OCI-LY3 (cell line): ENCODE measurements around the gene ECE1.

Source experiments
- H2AFZ ChIP-seq: fragments of 200-600, 300-600 bp; shearing (Covaris generic); 2 replicates; pipeline ENCODE4 v1.6.0; 2014; ENCODE audit warnings: antibody characterized with exemption, low read depth, low read length
- H3K27ac ChIP-seq: fragments of 200-600, 300-600 bp; sonication (generic); 2 replicates; pipeline ENCODE4 v1.5.1; 2014; ENCODE audit warnings: mild to moderate bottlenecking, low read length, moderate library complexity, mixed read lengths
- H3K27me3 ChIP-seq: fragments of 200-600, 300-600 bp; sonication (generic); 2 replicates; pipeline ENCODE4 v1.6.1; 2014; ENCODE audit warnings: low read depth, low read length, mixed read lengths
- H3K36me3 ChIP-seq: fragments of 200-600, 300-600 bp; sonication (generic); replicated peaks from 2 replicates; pipeline ENCODE3; 2014; ENCODE audit warnings: low read depth, low read length, mixed read lengths
- H3K4me1 ChIP-seq: fragments of 300-600, 200-600 bp; sonication (generic); 2 replicates; pipeline ENCODE4 v1.6.1; 2014; ENCODE audit warnings: low read length, mixed read lengths
- H3K4me2 ChIP-seq: fragments of 200-600, 300-600 bp; sonication (generic); 2 replicates; pipeline ENCODE4 v1.6.1; 2014; ENCODE audit warnings: low read length, mixed read lengths
- H3K4me3 ChIP-seq: fragments of 300-600, 200-600 bp; sonication (generic); 2 replicates; pipeline ENCODE4 v1.5.1; 2014; ENCODE audit warnings: antibody characterized with exemption, mild to moderate bottlenecking, low read length, moderate library complexity
- H3K79me2 ChIP-seq: fragments of 300-600, 200-600 bp; shearing (Covaris generic); 2 replicates; pipeline ENCODE4 v1.6.1; 2014; ENCODE audit warnings: mild to moderate bottlenecking, low read length, mixed read lengths
- H3K9ac ChIP-seq: fragments of 300-600, 200-600 bp; shearing (Covaris generic); 2 replicates; pipeline ENCODE4 v1.6.0; 2014; ENCODE audit warnings: mild to moderate bottlenecking, low read length, moderate library complexity
- H3K9me3 ChIP-seq: fragments of 200-600, 300-600 bp; shearing (Covaris generic); 2 replicates; pipeline ENCODE4 v1.6.1; 2014; ENCODE audit warnings: low read length, mixed read lengths; ENCODE audit not compliant: insufficient read depth
- H4K20me1 ChIP-seq: fragments of 200-600, 300-600 bp; sonication (generic); 2 replicates; pipeline ENCODE4 v1.6.1; 2016; ENCODE audit warnings: low read length, mixed read lengths; ENCODE audit not compliant: insufficient read depth
- EZH2phosphoT487 ChIP-seq: fragments of 200-600 bp; shearing (Covaris generic); IDR thresholded peaks from 2 replicates; pipeline ENCODE4 v1.6.1; 2018; ENCODE audit warnings: antibody characterized with exemption, mixed run types, low read depth
- TF ChIP-seq, protein P1 (sequence below): fragments of 200-600, 300-600 bp; sonication (generic); IDR thresholded peaks from 2 replicates; pipeline ENCODE4 v1.5.1; 2014; ENCODE audit warnings: antibody characterized with exemption, low read length, low read depth

Gene ECE1

DNA sequence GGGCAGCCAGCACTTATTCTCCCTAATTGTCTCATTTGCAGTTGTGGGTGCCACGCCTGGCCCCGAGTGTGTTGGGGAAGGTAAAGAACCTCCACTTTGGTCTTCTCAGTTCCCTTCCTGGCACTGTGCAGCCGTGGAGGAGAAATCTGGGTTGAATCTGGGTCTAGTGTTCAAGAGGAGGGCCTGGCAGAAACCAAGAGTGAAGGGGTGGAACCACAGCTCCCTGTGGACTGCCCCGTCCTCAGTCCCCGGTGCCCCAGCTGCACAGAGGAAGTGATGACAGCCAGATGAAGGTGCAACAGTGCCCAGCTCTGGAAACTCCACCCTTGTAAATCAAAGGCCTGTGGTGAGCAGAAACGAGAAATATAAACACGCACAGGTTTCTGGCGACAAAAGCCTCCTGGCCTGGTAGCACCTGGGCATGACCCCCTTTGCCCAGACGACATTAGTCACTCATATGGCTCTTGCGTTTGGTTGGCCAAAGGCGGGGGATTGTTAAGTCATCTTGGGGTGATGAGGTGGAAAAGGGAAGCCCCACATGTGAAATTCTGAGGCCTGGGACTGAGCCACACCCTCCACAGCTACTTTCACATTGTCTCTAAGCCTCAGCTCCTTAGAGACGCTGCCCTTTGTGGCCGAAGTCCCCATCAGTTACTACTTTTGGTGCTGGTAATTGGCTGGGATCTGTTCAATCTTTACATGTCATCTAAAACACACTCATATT lies 4.2 kb upstream of the ECE1 start:
- H3K4me3 ChIP-seq, result peak overlapping the region; percentile 86
- peak overlapping the region; percentile 100 for H3K27ac ChIP-seq
- peaks cover 66% of the 10 kb centered on the region for H3K4me1 ChIP-seq
- H3K27me3 ChIP-seq, result no peaks in the 10 kb centered on the region
- no peak overlapping the region for H2AFZ ChIP-seq
- H3K9ac ChIP-seq, result peak overlapping the region; percentile 100
- no peak for TF ChIP-seq EZH2phosphoT487
- TF ChIP-seq, protein P1, sequence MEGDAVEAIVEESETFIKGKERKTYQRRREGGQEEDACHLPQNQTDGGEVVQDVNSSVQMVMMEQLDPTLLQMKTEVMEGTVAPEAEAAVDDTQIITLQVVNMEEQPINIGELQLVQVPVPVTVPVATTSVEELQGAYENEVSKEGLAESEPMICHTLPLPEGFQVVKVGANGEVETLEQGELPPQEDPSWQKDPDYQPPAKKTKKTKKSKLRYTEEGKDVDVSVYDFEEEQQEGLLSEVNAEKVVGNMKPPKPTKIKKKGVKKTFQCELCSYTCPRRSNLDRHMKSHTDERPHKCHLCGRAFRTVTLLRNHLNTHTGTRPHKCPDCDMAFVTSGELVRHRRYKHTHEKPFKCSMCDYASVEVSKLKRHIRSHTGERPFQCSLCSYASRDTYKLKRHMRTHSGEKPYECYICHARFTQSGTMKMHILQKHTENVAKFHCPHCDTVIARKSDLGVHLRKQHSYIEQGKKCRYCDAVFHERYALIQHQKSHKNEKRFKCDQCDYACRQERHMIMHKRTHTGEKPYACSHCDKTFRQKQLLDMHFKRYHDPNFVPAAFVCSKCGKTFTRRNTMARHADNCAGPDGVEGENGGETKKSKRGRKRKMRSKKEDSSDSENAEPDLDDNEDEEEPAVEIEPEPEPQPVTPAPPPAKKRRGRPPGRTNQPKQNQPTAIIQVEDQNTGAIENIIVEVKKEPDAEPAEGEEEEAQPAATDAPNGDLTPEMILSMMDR, result no peak
- H3K9me3 ChIP-seq, result no peaks in the 10 kb centered on the region
- peaks cover 67% of the 10 kb centered on the region for H3K79me2 ChIP-seq
- H3K4me2 ChIP-seq, result peak overlapping the region; percentile 99
- H4K20me1 ChIP-seq, result no peaks in the 10 kb centered on the region
- no peaks in the 10 kb centered on the region for H3K36me3 ChIP-seq

DNA sequence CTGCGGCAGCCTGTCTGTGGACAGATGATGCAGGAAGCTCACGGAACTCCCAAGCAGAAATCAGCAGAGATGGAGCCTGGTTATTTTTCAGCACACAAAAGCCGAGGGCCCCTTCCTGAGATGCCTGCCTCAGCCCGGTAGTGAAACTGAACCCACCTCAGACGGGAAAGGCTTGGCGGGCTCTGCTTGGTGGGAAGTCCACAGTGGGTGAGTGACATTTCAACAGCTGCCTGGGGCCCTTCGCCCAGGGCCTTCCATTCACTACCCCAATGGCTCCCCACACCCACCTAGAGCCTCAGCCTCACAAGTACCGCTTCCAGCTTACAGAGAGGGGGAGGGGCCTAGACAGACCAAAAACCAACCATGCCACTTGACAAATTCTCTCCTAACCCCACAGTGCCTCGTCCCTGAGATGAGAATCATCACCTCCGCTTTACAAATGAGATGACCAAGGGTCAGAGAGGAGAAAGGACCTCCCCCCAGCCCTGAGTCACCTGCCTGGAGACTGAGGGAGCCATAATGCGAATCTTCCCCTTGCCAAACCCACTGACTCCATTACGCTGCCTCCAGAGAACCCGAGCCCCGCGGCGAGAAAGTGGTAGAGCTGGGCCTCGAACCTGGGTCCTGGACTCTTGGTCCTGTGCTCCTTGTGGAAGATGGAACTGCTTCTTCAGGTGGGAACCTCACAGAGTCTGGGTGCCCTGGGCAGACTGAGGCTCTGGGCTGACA lies 3.4 kb upstream of the ECE1 start:
- peak overlapping the region; percentile 100 for H3K9ac ChIP-seq
- no peaks in the 10 kb centered on the region for H3K27me3 ChIP-seq
- H3K4me3 ChIP-seq, result peak overlapping the region; percentile 86
- H4K20me1 ChIP-seq, result no peaks in the 10 kb centered on the region
- TF ChIP-seq, protein P1, result no peak
- TF ChIP-seq EZH2phosphoT487, result no peak
- H3K27ac ChIP-seq, result peak overlapping the region; percentile 100
- H3K4me1 ChIP-seq, result peaks cover 65% of the 10 kb centered on the region
- no peak overlapping the region for H2AFZ ChIP-seq
- peaks cover 4% of the 10 kb centered on the region for H3K36me3 ChIP-seq
- H3K4me2 ChIP-seq, result peak overlapping the region; percentile 99
- H3K79me2 ChIP-seq, result peaks cover 67% of the 10 kb centered on the region
- H3K9me3 ChIP-seq, result no peaks in the 10 kb centered on the region

DNA sequence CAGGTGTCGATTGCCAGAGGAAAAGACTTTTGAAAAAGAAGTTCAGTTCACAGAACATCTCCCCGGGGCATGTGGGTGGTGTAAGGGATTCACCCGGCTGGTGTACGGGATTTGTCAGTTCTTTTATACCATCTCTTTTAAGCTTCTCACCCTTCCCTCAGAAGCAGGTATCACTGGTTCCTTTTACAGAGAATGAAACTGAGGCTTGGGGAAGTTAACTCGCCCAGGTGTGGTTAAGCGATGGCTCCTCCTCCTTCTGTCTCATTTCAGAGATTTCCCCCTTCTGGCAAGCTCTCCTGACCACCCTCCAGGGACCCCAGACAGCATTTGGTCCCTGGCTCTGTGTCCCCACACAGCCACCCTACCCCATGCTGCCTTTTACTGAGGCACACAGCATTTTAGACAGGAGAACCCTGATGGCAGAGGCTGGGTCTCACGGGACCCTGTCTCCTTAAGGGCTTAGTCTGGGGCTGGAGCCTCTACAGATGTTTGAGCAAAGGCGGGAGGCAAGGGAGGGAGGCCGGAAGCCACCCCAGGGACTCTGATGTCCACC lies 2.8 kb upstream of the ECE1 start:
- Histone ChIP-seq H3K27me3 (no peaks in the 10 kb centered on the region), H4K20me1 (no peaks in the 10 kb centered on the region), H3K4me2 (peak overlapping the region; percentile 99), H3K79me2 (peaks cover 67% of the 10 kb centered on the region), H3K36me3 (peaks cover 10% of the 10 kb centered on the region), H3K27ac (peak overlapping the region; percentile 100), H3K9ac (peak overlapping the region; percentile 100), H3K4me1 (peaks cover 71% of the 10 kb centered on the region), H3K4me3 (peak overlapping the region; percentile 86), H2AFZ (no peak overlapping the region), H3K9me3 (no peaks in the 10 kb centered on the region)
- no peak for TF ChIP-seq EZH2phosphoT487
- TF ChIP-seq, protein P1, result no peak

DNA sequence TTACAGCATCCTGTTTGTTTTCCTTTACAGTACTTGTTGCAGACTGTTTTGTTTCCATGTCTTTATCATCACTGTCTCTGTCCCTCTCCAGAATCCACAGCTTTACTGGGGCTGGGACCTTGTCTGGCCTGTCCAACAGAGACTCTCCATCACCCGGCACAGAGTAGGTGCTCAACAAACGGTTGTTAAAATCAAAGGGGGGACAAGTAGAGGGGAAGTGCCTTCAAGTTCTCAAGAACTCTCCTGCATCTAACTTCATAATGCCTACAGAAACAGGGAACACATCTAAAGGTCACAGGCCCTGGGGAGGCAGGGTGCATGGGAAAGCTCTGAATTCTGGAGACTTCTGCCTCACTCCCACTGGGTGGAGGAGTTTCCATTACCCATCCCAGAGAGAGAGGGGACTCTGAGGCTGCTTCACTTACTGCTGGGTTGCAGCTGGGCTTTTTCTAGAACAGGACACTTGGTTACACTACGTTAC lies 2.3 kb upstream of the ECE1 start:
- TF ChIP-seq, protein P1, result no peak
- TF ChIP-seq EZH2phosphoT487, result no peak
- Histone ChIP-seq H3K27ac (peak overlapping the region; percentile 100), H4K20me1 (no peaks in the 10 kb centered on the region), H3K9me3 (no peaks in the 10 kb centered on the region), H3K4me1 (peaks cover 77% of the 10 kb centered on the region), H3K4me3 (peak overlapping the region; percentile 86), H3K79me2 (peaks cover 67% of the 10 kb centered on the region), H3K9ac (peak overlapping the region; percentile 100), H3K27me3 (no peaks in the 10 kb centered on the region), H3K36me3 (peaks cover 15% of the 10 kb centered on the region), H2AFZ (no peak overlapping the region), H3K4me2 (peak overlapping the region; percentile 99)
